Neutrophil (primary cell): ENCODE data around the gene CALHM2.
"Not testable (repeated sequence)": the region's sequence is repeated elsewhere in the genome, so short reads cannot be mapped to it uniquely, and the experiment has no call there.

ENCODE experiments used
- H3K27ac ChIP-seq: fragments of 200-600 bp; sonication (generic); 2 replicates; pipeline ENCODE4 v1.5.1; 2016; ENCODE audit warnings: mild to moderate bottlenecking, moderate library complexity
- H3K27me3 ChIP-seq: fragments of 200-600 bp; sonication (generic); 2 replicates; pipeline ENCODE4 v1.6.0; 2016; ENCODE audit warnings: mild to moderate bottlenecking
- H3K36me3 ChIP-seq: fragments of 200-600 bp; sonication (generic); 2 replicates; pipeline ENCODE4 v1.5.1; 2017
- H3K4me1 ChIP-seq, 2 experiments: fragments of 200-600 bp in 1 of 2; sonication (generic) in 1 of 2; 1 replicate in 1 of 2; 2 replicates in 1 of 2; pipeline versions ENCODE4 v1.5.1 to v1.6.1; 2013 to 2016; ENCODE audit warnings: low read depth in 1 of 2, low read length in 1 of 2, mild to moderate bottlenecking in 1 of 2, moderate library complexity in 1 of 2; ENCODE audit not compliant: control insufficient read depth in 1 of 2, insufficient read depth in 1 of 2
- H3K4me3 ChIP-seq, 2 experiments: fragments of 200-600 bp in 1 of 2; sonication (generic) in 1 of 2; 1 replicate in 1 of 2; 2 replicates in 1 of 2; pipeline ENCODE4 v1.5.1; 2013 to 2016; ENCODE audit warnings: low read depth in 1 of 2, low read length in 1 of 2, mild to moderate bottlenecking in 1 of 2, moderate library complexity in 1 of 2
- H3K9me3 ChIP-seq: fragments of 200-600 bp; sonication (generic); 2 replicates; pipeline ENCODE4 v1.5.1; 2016
- CTCF ChIP-seq: fragments of 200-600 bp; sonication (generic); IDR thresholded peaks from 2 replicates; pipeline ENCODE4 v1.5.1; 2016; ENCODE audit warnings: antibody characterized with exemption

CALHM2 gene

DNA sequence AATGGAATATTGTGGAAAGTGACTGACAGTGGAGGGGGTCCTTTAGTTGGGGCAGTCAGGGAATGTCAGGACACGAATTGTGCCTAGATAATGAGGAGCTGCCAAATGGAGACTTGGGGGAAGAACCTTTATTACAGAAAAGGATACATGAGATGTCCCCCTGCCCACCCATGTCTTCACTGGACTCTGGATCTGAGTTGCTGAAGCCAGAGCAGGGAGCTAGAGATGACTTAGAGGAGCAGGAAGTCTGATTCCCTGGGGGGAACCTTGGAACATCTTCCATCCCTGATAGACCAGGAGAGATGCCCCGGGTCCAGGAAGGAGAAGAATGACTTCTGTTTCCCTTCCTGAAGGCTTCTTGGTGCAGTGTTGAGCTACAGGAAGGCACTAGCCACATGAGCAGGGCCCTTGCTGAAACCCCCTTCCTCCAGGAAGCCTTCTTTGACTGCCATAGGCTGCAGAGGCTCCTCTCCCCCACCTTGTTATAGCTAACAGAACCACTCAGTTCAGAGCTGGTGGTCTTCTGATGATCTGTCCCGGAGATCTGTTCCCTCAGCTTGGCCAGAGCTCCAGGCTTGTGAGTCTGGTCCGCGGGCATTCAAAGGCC, 40.6 kb upstream of the CALHM2 start:
- Histone ChIP-seq H3K36me3 (no peaks in the 10 kb centered on the region), H3K27me3 (peaks cover 88% of the 10 kb centered on the region), H3K9me3 (no peaks in the 10 kb centered on the region), H3K4me3 (no peak overlapping the region), H3K4me1 (peaks cover 0 to 13% of the 10 kb centered on the region in 2 experiments), H3K27ac (no peak overlapping the region)
- TF ChIP-seq CTCF, result no peak

DNA sequence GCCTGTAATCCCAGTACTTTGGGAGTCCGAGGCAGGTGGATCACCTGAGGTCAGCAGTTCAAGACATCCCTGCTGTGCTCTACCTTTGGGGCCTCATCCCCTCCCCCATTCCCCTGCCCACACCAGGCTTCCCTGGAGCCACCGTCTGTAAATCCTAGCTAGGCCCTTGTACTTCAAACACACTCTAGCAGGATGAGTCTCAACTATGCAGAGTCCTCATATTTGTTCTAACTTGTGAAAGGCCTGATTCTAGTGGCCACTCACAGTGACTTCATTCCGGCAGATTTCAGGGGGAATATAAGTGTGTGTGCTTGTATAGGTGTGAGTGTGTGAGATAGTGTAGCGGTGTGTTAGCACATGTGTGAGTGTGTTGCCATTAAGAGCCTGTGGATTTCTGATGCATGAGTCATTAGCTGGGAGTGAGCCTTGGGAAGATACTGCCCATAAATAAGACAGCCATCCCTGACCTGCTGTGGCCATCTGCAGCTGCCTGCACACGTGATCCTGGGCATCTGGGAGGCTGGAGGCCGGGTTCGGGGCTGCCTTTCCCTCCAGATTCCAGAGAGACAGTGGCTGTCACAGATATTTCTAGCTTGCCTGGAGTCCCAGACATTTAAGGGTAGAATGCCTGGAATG, 39.7 kb upstream of the CALHM2 start:
- no peaks in the 10 kb centered on the region for H3K9me3 ChIP-seq
- H3K27me3 ChIP-seq, result peaks cover 79% of the 10 kb centered on the region
- no peak overlapping the region for H3K27ac ChIP-seq
- H3K4me3 ChIP-seq, result no peak overlapping the region
- no peak for TF ChIP-seq CTCF
- H3K36me3 ChIP-seq, result no peaks in the 10 kb centered on the region
- H3K4me1 ChIP-seq, result peaks cover 0 to 13% of the 10 kb centered on the region in 2 experiments

DNA sequence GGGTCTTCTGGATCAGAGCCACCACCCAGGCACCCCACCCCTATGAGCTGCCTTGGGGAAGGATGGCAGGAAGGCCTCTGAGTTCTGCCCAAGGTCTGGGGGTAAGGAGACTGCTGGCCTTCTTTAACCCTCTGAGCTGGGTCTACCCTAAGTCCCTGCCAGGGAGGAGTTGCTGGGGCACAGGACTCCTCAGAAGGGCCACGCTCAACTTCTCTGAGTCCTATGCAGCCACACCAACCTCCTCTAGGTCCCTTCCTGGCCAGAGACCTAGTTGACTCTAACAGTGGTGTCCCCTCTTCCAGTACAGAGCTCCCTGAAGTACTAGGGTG, 38.8 kb upstream of the CALHM2 start:
- Histone ChIP-seq H3K36me3 (no peaks in the 10 kb centered on the region), H3K9me3 (no peaks in the 10 kb centered on the region), H3K27me3 (peaks cover 76% of the 10 kb centered on the region), H3K4me3 (no peak overlapping the region), H3K4me1 (peaks cover 0 to 13% of the 10 kb centered on the region in 2 experiments), H3K27ac (no peak overlapping the region)
- no peak for TF ChIP-seq CTCF

DNA sequence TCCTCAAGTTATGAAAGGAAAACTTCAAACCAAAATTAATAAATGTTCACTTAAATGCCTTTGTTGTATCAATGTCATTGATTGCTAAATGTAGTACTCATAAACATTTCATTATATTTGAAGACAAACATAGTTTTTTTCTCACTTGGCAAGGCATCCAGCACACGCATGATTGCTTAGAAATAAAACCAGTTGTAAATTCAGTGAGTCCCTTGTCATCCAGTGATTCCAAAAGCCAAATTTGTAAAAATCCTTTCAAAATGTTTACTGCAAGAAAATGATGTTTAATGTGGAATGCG, 35.2 kb upstream of the CALHM2 start:
- no peak for TF ChIP-seq CTCF
- no peak overlapping the region for H3K4me3 ChIP-seq
- no peak overlapping the region for H3K27ac ChIP-seq
- H3K9me3 ChIP-seq, result no peaks in the 10 kb centered on the region
- H3K27me3 ChIP-seq, result peaks cover 45% of the 10 kb centered on the region
- H3K4me1 ChIP-seq, result no peaks in the 10 kb centered on the region
- H3K36me3 ChIP-seq, result no peaks in the 10 kb centered on the region

GRCh38 chr10:103486635-103487409, 34.7 kb upstream of the CALHM2 start:
- not testable (repeated sequence) for H3K27ac ChIP-seq, H3K4me1 ChIP-seq, H3K4me3 ChIP-seq, H3K9me3 ChIP-seq, H3K36me3 ChIP-seq
- H3K27me3 ChIP-seq, result peaks cover 39% of the 10 kb centered on the region

DNA sequence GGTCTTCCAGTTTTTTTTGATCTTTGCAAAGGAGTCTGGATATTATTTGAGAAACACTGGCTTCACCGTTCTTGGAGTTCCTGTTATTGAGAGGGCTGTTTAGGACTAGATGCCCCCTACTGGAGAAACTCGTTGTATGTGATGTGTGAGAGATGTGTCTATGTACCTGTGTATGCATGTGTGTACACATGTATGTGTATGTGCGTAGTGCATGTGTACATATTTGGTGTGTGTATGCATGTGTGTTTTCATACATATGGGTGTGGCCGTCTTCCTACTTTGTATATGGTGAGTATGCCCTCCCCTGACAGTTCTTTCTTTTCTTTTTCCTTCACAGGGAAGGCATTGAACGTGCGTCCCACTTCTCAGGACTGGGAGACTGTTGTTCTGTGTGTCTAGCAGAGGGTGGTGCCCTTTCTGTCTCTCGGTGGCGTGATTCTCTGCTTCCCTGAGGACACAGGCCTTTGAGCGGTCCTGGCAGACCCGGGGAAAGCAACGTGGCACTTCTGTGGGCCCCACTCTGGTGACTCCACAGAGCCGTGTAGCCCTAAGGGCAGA, 29.9 kb upstream of the CALHM2 start:
- TF ChIP-seq CTCF, result no peak
- Histone ChIP-seq H3K9me3 (no peaks in the 10 kb centered on the region), H3K4me3 (no peak overlapping the region), H3K27me3 (peaks cover 10% of the 10 kb centered on the region), H3K27ac (no peak overlapping the region), H3K36me3 (no peaks in the 10 kb centered on the region), H3K4me1 (no peaks in the 10 kb centered on the region)
